GM12878 (cell line): Measurements from ENCODE around the gene NINJ1.
A peak's percentile ranks its signal among the peaks of the same experiment; 100 is the strongest.

Experiments
- CREB1 ChIP-seq: IDR thresholded peaks from 2 replicates; pipeline ENCODE4 v1.6.1; 2012; ENCODE audit warnings: low read depth, mild to moderate bottlenecking, inconsistent platforms
- EP300 ChIP-seq, 2 experiments: fragments of 150-350 bp in 1 of 2; IDR thresholded peaks; 2 replicates each; pipeline ENCODE4 v1.6.1; 2011 to 2012; ENCODE audit warnings: low read depth in 2 of 2, low read length in 2 of 2, borderline replicate concordance in 1 of 2, improper control_type of control experiment in 1 of 2, inconsistent platforms in 1 of 2; ENCODE audit not compliant: control insufficient read depth in 1 of 2
- FOXM1 ChIP-seq: IDR thresholded peaks from 2 replicates; pipeline ENCODE4 v1.6.1; 2012; ENCODE audit warnings: low read depth, mild to moderate bottlenecking, inconsistent platforms, low read length, moderate library complexity
- HSF1 ChIP-seq: fragments of 150-350 bp; IDR thresholded peaks from 2 replicates; pipeline ENCODE4 v1.6.1; 2014; ENCODE audit warnings: mild to moderate bottlenecking, low read depth, low read length
- NBN ChIP-seq: fragments of 450-650 bp; IDR thresholded peaks from 2 replicates; pipeline ENCODE4 v1.6.1; 2016
- POLR2A ChIP-seq: IDR thresholded peaks from 2 replicates; pipeline ENCODE4 v1.6.1; 2011; ENCODE audit warnings: low read depth, mild to moderate bottlenecking, low read length
- RAD21 ChIP-seq: IDR thresholded peaks from 2 replicates; pipeline ENCODE4 v1.6.1; 2011; ENCODE audit warnings: mild to moderate bottlenecking, low read depth, low read length, moderate library complexity; ENCODE audit not compliant: insufficient read depth
- REST ChIP-seq: IDR thresholded peaks from 2 replicates; pipeline ENCODE4 v1.6.1; 2012; ENCODE audit warnings: mild to moderate bottlenecking, low read depth, low read length
- SMAD5 ChIP-seq: IDR thresholded peaks from 2 replicates; pipeline ENCODE4 v1.6.1; 2016; ENCODE audit warnings: antibody characterized with exemption, low read depth
- SUPT20H ChIP-seq: IDR thresholded peaks from 2 replicates; pipeline ENCODE4 v1.6.1; 2011; ENCODE audit warnings: low read depth, mild to moderate bottlenecking, low read length, moderate library complexity, borderline replicate concordance; ENCODE audit not compliant: control insufficient read depth
- TAF1 ChIP-seq: IDR thresholded peaks from 2 replicates; pipeline ENCODE4 v1.6.1; 2011; ENCODE audit warnings: mild to moderate bottlenecking, low read depth, low read length, borderline replicate concordance
- USF2 ChIP-seq: IDR thresholded peaks from 2 replicates; pipeline ENCODE4 v1.6.1; 2011; ENCODE audit warnings: low read depth, low read length, improper control_type of control experiment, borderline replicate concordance
- ZNF592 ChIP-seq: fragments of 450-650 bp; IDR thresholded peaks from 2 replicates; pipeline ENCODE4 v1.6.1; 2017; ENCODE audit warnings: mild to moderate bottlenecking, moderate library complexity

GRCh38 chr9:93096131-93096802, 37.8 kb downstream of the NINJ1 start, which contains the start of gene CARD19:
- TF ChIP-seq NBN (no peak), USF2 (no peak), EP300 (IDR thresholded peaks at IDR 0.05; ENCODE audit: borderline replicate concordance in 1 of 2, control insufficient read depth in 1 of 2, low read depth in 2 of 2, low read length in 2 of 2) (no peak), POLR2A (peak; percentile 83), TAF1 (0 out of 2 replicates have a peak, but pooled peaks have one; percentile 29), SUPT20H (no peak), CREB1 (no peak), FOXM1 (no peak), RAD21 (no peak), HSF1 (no peak), SMAD5 (no peak), ZNF592 (no peak), REST (no peak)
